ENCODE measurements around the gene MND1. TPM values are rescaled to one million over a fixed set of nuclear protein-coding genes. Genes with fewer than 3 reads are reported as not detected.

Gene MND1
- total RNA-seq, 1 donor from 2014 or later = 9.7 TPM

DNA sequence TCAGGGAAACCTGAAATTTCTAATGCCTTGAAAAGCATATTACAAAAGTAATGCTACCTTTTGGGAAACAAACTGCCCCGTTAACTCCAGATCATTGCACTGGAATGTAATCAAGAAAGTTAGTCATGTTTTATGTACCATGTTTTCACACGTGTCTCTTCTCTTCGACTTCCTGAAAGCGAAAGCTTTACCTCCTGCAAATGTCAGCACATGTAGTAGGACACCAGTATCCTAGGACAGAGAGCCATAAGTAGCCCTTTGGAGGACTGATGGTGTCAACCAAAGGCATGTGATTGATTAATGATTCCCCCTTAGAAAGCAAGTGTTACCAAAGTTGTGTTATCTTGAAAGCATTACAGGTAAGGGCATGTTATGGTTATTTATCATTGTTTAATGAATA is 8.8 kb upstream of the MND1 start:
- no peaks in the 10 kb centered on the region for H3K9me3 Mint-ChIP-seq (ENCODE audit: low read depth)
- H3K36me3 Mint-ChIP-seq (ENCODE audit: insufficient read depth) = peaks cover 12% of the 10 kb centered on the region
- peaks cover 6% of the 10 kb centered on the region for H3K4me1 Mint-ChIP-seq (ENCODE audit: low read depth)
- TF ChIP-seq, protein P1, sequence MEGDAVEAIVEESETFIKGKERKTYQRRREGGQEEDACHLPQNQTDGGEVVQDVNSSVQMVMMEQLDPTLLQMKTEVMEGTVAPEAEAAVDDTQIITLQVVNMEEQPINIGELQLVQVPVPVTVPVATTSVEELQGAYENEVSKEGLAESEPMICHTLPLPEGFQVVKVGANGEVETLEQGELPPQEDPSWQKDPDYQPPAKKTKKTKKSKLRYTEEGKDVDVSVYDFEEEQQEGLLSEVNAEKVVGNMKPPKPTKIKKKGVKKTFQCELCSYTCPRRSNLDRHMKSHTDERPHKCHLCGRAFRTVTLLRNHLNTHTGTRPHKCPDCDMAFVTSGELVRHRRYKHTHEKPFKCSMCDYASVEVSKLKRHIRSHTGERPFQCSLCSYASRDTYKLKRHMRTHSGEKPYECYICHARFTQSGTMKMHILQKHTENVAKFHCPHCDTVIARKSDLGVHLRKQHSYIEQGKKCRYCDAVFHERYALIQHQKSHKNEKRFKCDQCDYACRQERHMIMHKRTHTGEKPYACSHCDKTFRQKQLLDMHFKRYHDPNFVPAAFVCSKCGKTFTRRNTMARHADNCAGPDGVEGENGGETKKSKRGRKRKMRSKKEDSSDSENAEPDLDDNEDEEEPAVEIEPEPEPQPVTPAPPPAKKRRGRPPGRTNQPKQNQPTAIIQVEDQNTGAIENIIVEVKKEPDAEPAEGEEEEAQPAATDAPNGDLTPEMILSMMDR (IDR thresholded peaks at IDR 0.05; ENCODE audit: unreplicated experiment) = no peak
- H3K27ac Mint-ChIP-seq = no peak overlapping the region
- no peak for DNase-seq (ENCODE audit: low spot score, unreplicated experiment)
- H3K4me3 Mint-ChIP-seq (ENCODE audit: low read depth) = no peak overlapping the region
- H3K27me3 Mint-ChIP-seq = no peaks in the 10 kb centered on the region

DNA sequence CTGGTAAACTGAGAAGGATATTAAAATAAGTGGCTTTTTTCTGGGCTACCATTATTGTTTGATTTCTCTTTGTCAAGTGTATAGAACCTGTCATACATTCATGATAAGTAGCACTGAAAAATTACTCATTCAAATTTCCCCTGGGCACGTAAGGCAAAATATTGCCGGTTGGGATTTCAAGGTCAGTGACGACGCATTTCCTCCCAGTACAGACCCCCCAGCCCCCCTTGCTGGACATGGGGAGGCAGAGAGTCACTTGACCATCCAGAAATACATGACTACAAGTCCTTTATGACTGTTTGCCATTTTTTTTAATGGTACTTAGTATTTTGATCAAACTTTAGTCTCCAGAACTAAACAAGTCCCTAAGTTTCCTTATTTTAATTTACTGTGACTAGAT is 6.8 kb upstream of the MND1 start:
- no peaks in the 10 kb centered on the region for H3K27me3 Mint-ChIP-seq
- no peaks in the 10 kb centered on the region for H3K9me3 Mint-ChIP-seq (ENCODE audit: low read depth)
- H3K27ac Mint-ChIP-seq = no peak overlapping the region
- TF ChIP-seq, protein P1 (IDR thresholded peaks at IDR 0.05; ENCODE audit: unreplicated experiment) = no peak
- DNase-seq (ENCODE audit: low spot score, unreplicated experiment) = no peak
- H3K4me3 Mint-ChIP-seq (ENCODE audit: low read depth) = no peak overlapping the region
- H3K36me3 Mint-ChIP-seq (ENCODE audit: insufficient read depth) = peaks cover 7% of the 10 kb centered on the region
- H3K4me1 Mint-ChIP-seq (ENCODE audit: low read depth) = peaks cover 6% of the 10 kb centered on the region

DNA sequence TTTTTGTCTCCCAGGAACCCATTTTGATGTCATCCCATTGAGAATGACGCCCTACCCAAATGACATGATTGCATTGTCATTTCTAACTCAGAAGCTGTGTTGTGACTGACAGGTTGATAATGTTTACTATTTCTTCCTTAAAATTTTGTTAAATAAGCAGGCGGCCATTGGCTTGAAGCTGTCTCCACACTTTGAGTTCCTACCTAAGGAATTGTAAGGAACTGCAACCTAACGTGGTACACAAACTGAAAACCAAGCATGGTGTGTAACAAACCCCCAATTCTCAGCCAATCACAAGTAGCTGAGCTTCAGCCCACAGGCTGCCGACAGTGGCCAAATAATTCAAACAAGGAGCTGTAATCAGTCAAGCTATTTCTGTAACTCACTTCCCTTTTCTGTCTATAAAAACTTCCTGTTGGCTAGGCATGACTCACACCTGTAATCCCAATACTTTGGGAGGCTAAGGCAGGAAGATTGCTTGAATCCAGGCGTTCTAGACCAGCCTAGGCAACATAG is 2.9 kb upstream of the MND1 start:
- Mint-ChIP-seq H3K4me3 (ENCODE audit: low read depth) (no peak overlapping the region), H3K27me3 (peaks cover 6% of the 10 kb centered on the region), H3K36me3 (ENCODE audit: insufficient read depth) (peaks cover 3% of the 10 kb centered on the region), H3K9me3 (ENCODE audit: low read depth) (no peaks in the 10 kb centered on the region), H3K27ac (no peak overlapping the region), H3K4me1 (ENCODE audit: low read depth) (peaks cover 11% of the 10 kb centered on the region)
- no peak for DNase-seq (ENCODE audit: low spot score, unreplicated experiment)
- TF ChIP-seq, protein P1 (IDR thresholded peaks at IDR 0.05; ENCODE audit: unreplicated experiment) = no peak

DNA sequence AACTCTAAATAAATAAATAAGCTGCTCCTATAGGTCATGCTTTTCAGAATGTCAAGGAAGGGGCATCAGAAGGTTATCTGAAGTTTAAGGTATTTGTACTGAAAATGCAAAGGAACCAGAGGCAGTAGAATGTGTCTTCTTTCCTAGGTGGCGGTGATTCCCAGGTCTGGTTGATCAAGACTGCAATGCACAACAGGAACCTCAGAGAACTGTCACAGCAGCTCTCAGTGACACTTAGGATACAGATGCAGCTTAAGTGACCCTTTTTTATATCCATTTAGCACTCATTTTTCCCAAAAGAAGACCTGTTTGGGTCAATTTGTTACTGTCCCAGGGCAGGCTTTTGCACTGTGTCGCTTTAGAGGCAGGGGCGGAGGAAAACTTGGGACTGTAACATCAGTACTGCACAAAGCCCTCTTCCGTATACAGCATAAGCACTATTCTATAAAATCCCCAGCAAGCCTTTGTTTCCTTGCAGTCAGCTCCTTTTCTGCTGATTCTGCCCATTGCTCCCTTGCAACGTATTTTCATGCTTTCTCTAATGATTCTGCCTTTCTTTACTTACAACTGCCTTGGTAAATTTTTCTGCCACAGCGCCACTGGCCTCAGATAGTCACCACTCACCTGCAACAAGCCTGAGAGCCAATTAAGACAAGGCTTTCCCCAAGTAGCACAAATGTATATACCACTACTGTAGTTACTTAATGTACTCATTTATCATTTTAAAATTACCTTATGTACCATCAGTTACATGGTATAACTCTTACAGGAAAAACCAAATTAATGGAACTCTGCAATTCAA is 1.5 kb upstream of the MND1 start:
- Mint-ChIP-seq H3K36me3 (ENCODE audit: insufficient read depth) (peaks cover 2% of the 10 kb centered on the region), H3K9me3 (ENCODE audit: low read depth) (no peaks in the 10 kb centered on the region), H3K4me3 (ENCODE audit: low read depth) (peak overlapping the region; percentile 29), H3K27ac (no peak overlapping the region), H3K4me1 (ENCODE audit: low read depth) (peaks cover 21% of the 10 kb centered on the region), H3K27me3 (peaks cover 12% of the 10 kb centered on the region)
- TF ChIP-seq, protein P1 (IDR thresholded peaks at IDR 0.05; ENCODE audit: unreplicated experiment) = no peak
- no peak for DNase-seq (ENCODE audit: low spot score, unreplicated experiment)

DNA sequence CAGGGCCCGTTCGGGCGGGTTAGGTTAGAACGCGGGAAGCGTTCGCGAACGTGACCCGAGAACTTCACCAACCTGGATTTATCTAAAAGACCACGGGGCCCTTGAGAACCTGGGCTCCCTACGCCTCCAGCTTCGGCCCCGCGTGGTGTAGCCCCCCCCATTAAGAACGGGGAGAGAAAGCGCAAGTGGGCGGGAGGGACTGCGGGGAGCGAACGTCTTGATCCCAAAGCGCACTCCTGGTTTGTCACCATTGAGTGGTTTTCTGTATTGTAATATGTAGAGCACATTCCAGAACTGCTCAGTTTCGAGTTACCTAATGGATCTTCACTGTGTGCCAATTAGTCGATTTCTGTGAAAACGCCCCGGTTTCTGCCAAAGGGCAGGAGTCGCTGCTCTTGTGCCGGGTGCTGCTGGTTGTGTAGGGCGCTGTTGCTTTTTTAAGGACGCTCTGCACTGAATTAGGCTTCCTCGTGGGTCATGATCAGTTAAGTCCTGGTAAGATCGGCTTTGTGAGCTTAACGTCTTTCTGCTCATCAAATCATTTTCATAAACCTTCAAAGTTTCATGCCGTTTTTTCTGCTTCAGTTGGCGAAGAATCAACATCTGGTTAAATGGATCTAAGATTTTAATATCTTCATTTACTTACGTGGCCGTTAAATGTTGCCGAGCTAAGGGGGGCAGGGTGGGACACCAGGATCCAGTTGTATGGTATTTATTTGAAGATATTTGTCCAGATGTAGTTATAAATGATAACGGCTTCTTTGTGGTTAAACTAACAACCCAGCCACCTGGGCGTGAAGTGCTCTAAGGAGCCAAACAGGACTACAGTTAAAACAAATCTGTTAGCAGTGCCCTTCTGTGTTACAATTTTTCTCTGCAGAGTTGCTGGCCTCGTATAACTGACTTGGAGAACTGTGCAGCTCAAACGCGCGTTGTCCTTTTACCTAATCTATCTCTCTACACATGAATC is 809 bp downstream of the MND1 start:
- Mint-ChIP-seq H3K4me1 (ENCODE audit: low read depth) (peaks cover 23% of the 10 kb centered on the region), H3K27me3 (peaks cover 12% of the 10 kb centered on the region), H3K36me3 (ENCODE audit: insufficient read depth) (no peaks in the 10 kb centered on the region), H3K27ac (peak overlapping the region; percentile 85), H3K9me3 (ENCODE audit: low read depth) (no peaks in the 10 kb centered on the region), H3K4me3 (ENCODE audit: low read depth) (peak overlapping the region; percentile 79)
- TF ChIP-seq, protein P1 (IDR thresholded peaks at IDR 0.05; ENCODE audit: unreplicated experiment) = no peak
- no peak for DNase-seq (ENCODE audit: low spot score, unreplicated experiment)

Data from progenitor cell of endocrine pancreas (in vitro differentiated cells).